ENCODE measurements around the gene SUPT20HL1.

- no peak for TF ChIP-seq POLR2A (IDR thresholded peaks at IDR 0.05)
- no peak for TF ChIP-seq CTCF (IDR thresholded peaks at IDR 0.05)
These were observed 46.3 kb upstream of the SUPT20HL1 start, which contains the start of gene SUPT20HL2 for GRCh38 chrX:24314019-24314635.
